Measurements from ENCODE around the gene ZCCHC7.

ZCCHC7 gene

GRCh38 chr9:37329576-37329975 is 209.2 kb downstream of the ZCCHC7 start:
- peak; percentile 61 for DNase-seq (ENCODE audit: low read depth)
- no peak overlapping the region for H3K4me3 ChIP-seq (ENCODE audit: control insufficient read depth, low read depth, low read length)
- peak; percentile 38 for TF ChIP-seq CTCF (conservative IDR thresholded peaks at IDR 0.05; ENCODE audit: control insufficient read depth, insufficient read depth, low read depth, low read length)

GRCh38 chr9:37331871-37332270 is 211.5 kb downstream of the ZCCHC7 start:
- no peak for TF ChIP-seq CTCF (conservative IDR thresholded peaks at IDR 0.05; ENCODE audit: control insufficient read depth, insufficient read depth, low read depth, low read length)
- H3K4me3 ChIP-seq (ENCODE audit: control insufficient read depth, low read depth, low read length), result no peak overlapping the region
- no peak for DNase-seq (ENCODE audit: low read depth)

DNA sequence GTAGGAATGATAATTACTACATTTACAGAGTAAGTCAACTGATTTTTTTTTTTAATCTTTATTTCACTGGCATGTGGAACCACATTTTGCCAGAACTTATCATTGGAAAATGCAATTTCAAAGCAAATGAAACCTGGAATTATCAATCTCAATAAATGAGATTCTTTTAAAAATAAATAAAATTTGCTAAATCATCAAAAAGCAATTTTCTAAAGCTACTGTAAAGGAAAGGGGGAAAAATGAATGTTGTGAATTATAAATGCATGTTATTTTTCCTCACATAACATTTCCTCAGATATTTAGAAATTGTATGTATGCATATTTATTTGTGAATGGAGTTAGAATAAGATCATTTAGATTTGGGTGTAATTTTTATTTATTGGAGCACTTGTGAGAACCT is 212.2 kb downstream of the ZCCHC7 start:
- no peak for TF ChIP-seq CTCF (conservative IDR thresholded peaks at IDR 0.05; ENCODE audit: control insufficient read depth, insufficient read depth, low read depth, low read length)
- H3K4me3 ChIP-seq (ENCODE audit: control insufficient read depth, low read depth, low read length), result no peak overlapping the region
- no peak for DNase-seq (ENCODE audit: low read depth)

DNA sequence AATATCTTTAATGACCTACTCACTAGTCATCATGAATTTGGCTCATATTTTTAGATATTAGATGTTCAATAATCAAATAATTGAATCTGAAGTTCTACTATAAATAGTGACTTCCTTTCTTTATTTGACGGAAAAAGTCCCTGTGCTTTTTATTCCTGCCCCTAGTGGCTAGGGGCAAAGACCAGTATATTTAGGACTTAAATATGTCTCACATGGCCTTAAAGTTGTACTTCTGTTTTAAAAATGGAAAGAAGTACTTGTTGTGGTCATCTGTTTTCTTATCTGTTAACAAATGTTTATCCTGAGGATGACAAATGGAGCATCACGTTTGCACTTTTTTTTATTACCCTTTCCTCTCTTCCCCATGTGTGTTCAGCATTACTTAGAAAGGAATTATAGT is 212.9 kb downstream of the ZCCHC7 start:
- H3K4me3 ChIP-seq (ENCODE audit: control insufficient read depth, low read depth, low read length), result no peak overlapping the region
- no peak for DNase-seq (ENCODE audit: low read depth)
- no peak for TF ChIP-seq CTCF (conservative IDR thresholded peaks at IDR 0.05; ENCODE audit: control insufficient read depth, insufficient read depth, low read depth, low read length)

GRCh38 chr9:37335238-37335637 is 214.9 kb downstream of the ZCCHC7 start:
- H3K4me3 ChIP-seq (ENCODE audit: control insufficient read depth, low read depth, low read length), result no peak overlapping the region
- no peak for TF ChIP-seq CTCF (conservative IDR thresholded peaks at IDR 0.05; ENCODE audit: control insufficient read depth, insufficient read depth, low read depth, low read length)
- no peak for DNase-seq (ENCODE audit: low read depth)

GRCh38 chr9:37336150-37336549 is 215.8 kb downstream of the ZCCHC7 start:
- no peak for DNase-seq (ENCODE audit: low read depth)
- TF ChIP-seq CTCF (conservative IDR thresholded peaks at IDR 0.05; ENCODE audit: control insufficient read depth, insufficient read depth, low read depth, low read length), result no peak
- no peak overlapping the region for H3K4me3 ChIP-seq (ENCODE audit: control insufficient read depth, low read depth, low read length)

DNA sequence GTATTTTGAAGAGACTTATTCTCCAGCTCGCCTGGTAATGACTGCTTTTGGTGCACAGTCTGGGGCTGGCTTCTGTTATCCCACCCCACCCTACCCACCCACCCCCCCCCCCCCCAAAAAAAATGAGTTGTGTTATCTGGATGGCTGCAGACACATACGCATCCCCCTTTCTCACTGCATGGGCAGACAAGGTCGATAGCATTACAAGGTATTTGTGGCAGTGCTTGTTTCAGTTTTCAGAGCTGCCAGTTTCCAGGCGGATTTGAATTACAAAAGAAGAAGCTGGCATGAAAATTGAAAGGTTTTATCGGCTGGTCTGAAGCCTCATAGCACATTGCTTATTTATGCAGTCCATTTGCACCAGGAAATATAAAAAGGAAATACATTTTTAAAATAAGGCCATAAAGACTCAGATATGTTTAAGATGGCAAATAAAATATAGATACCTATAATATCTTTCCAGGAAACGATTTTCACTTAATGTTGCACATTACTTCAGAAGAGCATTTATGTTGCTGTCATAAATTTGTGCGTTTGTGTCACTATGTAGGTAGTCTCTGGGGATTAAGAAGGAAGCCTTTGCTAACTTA is 217.0 kb downstream of the ZCCHC7 start:
- no peak for DNase-seq (ENCODE audit: low read depth)
- TF ChIP-seq CTCF (conservative IDR thresholded peaks at IDR 0.05; ENCODE audit: control insufficient read depth, insufficient read depth, low read depth, low read length), result no peak
- H3K4me3 ChIP-seq (ENCODE audit: control insufficient read depth, low read depth, low read length), result no peak overlapping the region

Measured in fibroblast of mammary gland (primary cell).